Right ventricle myocardium superior (tissue), 1 donor: Measurements from ENCODE around the gene OR51A2. TPM values are rescaled to one million over a fixed set of nuclear protein-coding genes. Genes with fewer than 3 reads are reported as not detected.

Experiments used
- ATAC-seq: fragments of 200-7000 bp; cut with Tn5 transposase; one replicate; pipeline ENCODE4 v1.9.1; 2020; ENCODE audit warnings: mild to moderate bottlenecking; ENCODE audit not compliant: poor library complexity
- DNase-seq: peaks from one replicate; pipeline ENCODE4 v3.0.0-alpha.2; 2020
- intact Hi-C: fragments of 100-400 bp; cut with DNase I; formaldehyde crosslinking; loops from one replicate; pipeline ENCODE4 v1.11.2; 2022
- total RNA-seq: library from RNA; stranded (reverse); fragmentation: NEBNext Ultra II Directional; extraction: Animal tissue kit (Norgen Biotek cat#: 25700); gene quantifications from one replicate; pipeline ENCODE4 v1.2.1, GENCODE V29; 2021
- donor health status: DM: no; HTN: yes; CAD: no; lungs with severe emphysema.

The OR51A2 gene
- total RNA-seq, 1 donor from 2014 or later: not detected

DNA sequence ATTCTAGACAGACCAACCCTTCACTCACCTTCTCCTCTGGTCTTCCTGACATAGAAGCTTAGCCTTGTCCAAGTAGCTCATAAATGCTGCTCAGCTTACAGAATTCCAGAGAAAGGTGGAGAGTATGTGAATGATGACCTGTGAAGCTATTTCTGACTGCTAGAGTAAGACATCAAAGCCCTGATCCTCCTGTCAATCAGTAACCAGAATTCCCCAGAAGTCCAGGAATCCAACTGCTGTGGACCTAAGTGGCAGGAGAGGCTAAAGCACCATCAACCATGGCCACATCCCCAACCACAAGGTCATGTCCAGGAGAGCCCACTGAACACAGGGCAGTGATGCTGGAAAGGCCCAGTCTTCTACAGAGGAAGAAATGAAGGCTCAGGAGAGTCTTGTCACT is 38.9 kb downstream of the OR51A2 start:
- DNase-seq (no peak), ATAC-seq (no peak)
- intact Hi-C loops: no loop called here

Other genes starting within 250 kb of the OR51A2 start
- gene OR51F1, start 185.8 kb downstream of the OR51A2 start, total RNA-seq: not detected
- gene OR52R1, start 151.3 kb downstream of the OR51A2 start, total RNA-seq: not detected
- gene OR51F2, start 134.4 kb downstream of the OR51A2 start, total RNA-seq: not detected
- not detected for gene OR51S1, start 106.5 kb downstream of the OR51A2 start, total RNA-seq
- not detected for gene OR51T1, start 73.8 kb downstream of the OR51A2 start, total RNA-seq
- gene OR51A7, start 51.9 kb downstream of the OR51A2 start, total RNA-seq: not detected
- not detected for gene OR51G2, start 36.4 kb downstream of the OR51A2 start, total RNA-seq
- gene OR51G1, start 31.4 kb downstream of the OR51A2 start, total RNA-seq: not detected
- not detected for gene OR51A4, start 8.1 kb downstream of the OR51A2 start, total RNA-seq
- not detected for gene OR51L1, start 39.1 kb upstream of the OR51A2 start, total RNA-seq
- gene OR52J3, start 90.8 kb upstream of the OR51A2 start, total RNA-seq: not detected
- not detected for gene OR52E2, start 103.9 kb upstream of the OR51A2 start, total RNA-seq
- gene OR52E1, start 113.9 kb upstream of the OR51A2 start, total RNA-seq: not detected
- gene OR52A5, start 182.6 kb upstream of the OR51A2 start, total RNA-seq: not detected
- gene OR52A1, start 199.0 kb upstream of the OR51A2 start, total RNA-seq: not detected
- gene OR51V1, start 245.0 kb upstream of the OR51A2 start, total RNA-seq: not detected